Peyer's patch (tissue), 4 donors: ENCODE data around the gene SLC17A5. TPM values are rescaled to one million over a fixed set of nuclear protein-coding genes. Genes with fewer than 3 reads are reported as not detected.

Source experiments
- DNase-seq, 3 donors: peaks; one replicate each; pipeline ENCODE4 v3.0.0-alpha.2; 2017 to 2019
- H3K27ac ChIP-seq, 4 donors: fragments of 200-600 bp; sonication (generic); one replicate each; pipeline ENCODE4 v1.5.1; 2016 to 2019
- H3K27me3 ChIP-seq, 2 donors: fragments of 200-600 bp; sonication (generic); one replicate each; pipeline ENCODE4 v1.5.1; 2019
- H3K36me3 ChIP-seq, 3 donors: fragments of 200-600 bp; sonication (generic); one replicate each; pipeline ENCODE4 v1.5.1; 2016 to 2019
- H3K4me1 ChIP-seq, 4 donors: fragments of 200-600 bp; sonication (generic); one replicate each; pipeline ENCODE4 v1.5.1; 2016 to 2019
- H3K4me3 ChIP-seq, 4 donors: fragments of 200-600 bp; sonication (generic); 1 replicate in 3 of 4; 2 replicates in 1 of 4; pipeline ENCODE4 v1.5.1; 2016 to 2019; ENCODE audit warnings: mild to moderate bottlenecking in 1 of 4
- H3K9me3 ChIP-seq, 4 donors: fragments of 200-600 bp; sonication (generic); one replicate each; pipeline ENCODE4 v1.5.1; 2016 to 2019; ENCODE audit warnings: mild to moderate bottlenecking in 1 of 4
- POLR2A ChIP-seq, 2 donors: fragments of 450-650 bp; IDR thresholded peaks; one replicate each; pipeline ENCODE4 v1.5.1; 2017; ENCODE audit warnings: antibody characterized with exemption in 2 of 2, mild to moderate bottlenecking in 2 of 2, moderate library complexity in 2 of 2
- total RNA-seq, 4 donors: library from RNA; depleted of rRNA; stranded (reverse); fragments of >200 nt; gene quantifications; one replicate each; pipeline ENCODE4 v1.1.0, GENCODE V29; 2016
- TF ChIP-seq, protein P1 (sequence below), 6 experiments: fragments of 450-650 bp in 4 of 6; fragments of 200-600 bp in 2 of 6; sonication (generic) in 1 of 6; IDR thresholded peaks; one replicate each; pipeline ENCODE4 v1.5.1; 2017 to 2019; ENCODE audit warnings: antibody characterized with exemption in 6 of 6, mild to moderate bottlenecking in 3 of 6, moderate library complexity in 1 of 6

SLC17A5 gene, protein sequence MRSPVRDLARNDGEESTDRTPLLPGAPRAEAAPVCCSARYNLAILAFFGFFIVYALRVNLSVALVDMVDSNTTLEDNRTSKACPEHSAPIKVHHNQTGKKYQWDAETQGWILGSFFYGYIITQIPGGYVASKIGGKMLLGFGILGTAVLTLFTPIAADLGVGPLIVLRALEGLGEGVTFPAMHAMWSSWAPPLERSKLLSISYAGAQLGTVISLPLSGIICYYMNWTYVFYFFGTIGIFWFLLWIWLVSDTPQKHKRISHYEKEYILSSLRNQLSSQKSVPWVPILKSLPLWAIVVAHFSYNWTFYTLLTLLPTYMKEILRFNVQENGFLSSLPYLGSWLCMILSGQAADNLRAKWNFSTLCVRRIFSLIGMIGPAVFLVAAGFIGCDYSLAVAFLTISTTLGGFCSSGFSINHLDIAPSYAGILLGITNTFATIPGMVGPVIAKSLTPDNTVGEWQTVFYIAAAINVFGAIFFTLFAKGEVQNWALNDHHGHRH
- total RNA-seq: 10 to 100 TPM in 3 of 4 donors, 1 to 10 TPM in 1; 6.6 to 49.7 (median 26.3) TPM

DNA sequence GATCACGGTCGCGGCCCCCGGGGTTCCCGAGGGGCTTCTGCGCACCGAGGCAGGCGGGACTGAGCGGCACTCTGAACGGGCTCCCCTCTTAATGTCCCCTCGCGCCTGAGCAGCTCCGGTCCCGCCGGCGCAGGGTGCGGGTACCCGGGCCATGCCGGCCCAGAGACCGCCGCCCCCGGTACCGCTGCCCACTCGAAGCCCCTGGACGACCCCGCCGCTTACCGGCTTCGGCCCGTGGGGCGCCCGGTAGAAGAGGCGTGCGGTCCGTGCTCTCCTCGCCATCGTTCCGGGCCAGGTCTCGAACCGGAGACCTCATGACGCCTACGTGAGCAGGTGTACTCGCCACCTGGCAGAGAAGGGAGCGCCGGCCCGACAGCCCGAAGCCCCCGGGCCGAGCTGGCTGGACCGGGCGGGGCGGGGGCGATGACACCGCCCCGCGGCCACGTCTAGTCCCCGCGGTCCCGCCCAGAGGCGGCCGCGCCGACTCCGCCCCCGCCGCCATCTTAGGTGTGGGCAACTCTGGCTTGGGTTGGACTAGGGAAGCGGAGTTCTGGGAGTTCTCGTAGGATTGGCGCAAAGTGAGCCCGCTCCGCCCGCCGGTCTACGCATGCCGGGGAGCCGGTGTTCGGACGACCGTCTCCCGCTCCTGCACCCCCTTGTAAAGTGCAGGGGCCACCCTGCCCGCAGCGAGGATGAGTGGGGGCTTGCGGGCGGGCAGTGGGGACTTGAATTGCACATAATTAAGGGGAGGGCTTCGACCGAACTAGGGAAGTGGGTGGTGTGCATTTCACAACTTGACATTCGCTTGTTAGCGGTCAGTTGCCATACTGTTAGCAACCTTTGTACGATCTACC is at the start of gene SLC17A5:
SLC17A5 (minus strand) TSS at position 422 of the 854 bp plus-strand sequence; CDS start at position 316, 106 bp downstream.
- H3K9me3 ChIP-seq: peaks cover 0 to 5% (median 0%) of the 10 kb centered on the region in 4 donors
- H3K27ac ChIP-seq: peak within 1 kb of the TSS; percentile 95 to 99 (median 98)
- DNase-seq: peak; percentile 93 to 97 (median 97)
- TF ChIP-seq POLR2A (IDR thresholded peaks at IDR 0.05): peak; percentile 80 to 84
- TF ChIP-seq, protein P1, sequence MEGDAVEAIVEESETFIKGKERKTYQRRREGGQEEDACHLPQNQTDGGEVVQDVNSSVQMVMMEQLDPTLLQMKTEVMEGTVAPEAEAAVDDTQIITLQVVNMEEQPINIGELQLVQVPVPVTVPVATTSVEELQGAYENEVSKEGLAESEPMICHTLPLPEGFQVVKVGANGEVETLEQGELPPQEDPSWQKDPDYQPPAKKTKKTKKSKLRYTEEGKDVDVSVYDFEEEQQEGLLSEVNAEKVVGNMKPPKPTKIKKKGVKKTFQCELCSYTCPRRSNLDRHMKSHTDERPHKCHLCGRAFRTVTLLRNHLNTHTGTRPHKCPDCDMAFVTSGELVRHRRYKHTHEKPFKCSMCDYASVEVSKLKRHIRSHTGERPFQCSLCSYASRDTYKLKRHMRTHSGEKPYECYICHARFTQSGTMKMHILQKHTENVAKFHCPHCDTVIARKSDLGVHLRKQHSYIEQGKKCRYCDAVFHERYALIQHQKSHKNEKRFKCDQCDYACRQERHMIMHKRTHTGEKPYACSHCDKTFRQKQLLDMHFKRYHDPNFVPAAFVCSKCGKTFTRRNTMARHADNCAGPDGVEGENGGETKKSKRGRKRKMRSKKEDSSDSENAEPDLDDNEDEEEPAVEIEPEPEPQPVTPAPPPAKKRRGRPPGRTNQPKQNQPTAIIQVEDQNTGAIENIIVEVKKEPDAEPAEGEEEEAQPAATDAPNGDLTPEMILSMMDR (IDR thresholded peaks at IDR 0.05): no peak
- peaks cover 0 to 6% (median 0%) of the 10 kb centered on the region in 3 donors for H3K36me3 ChIP-seq
- peak within 1 kb of the TSS; percentile 83 to 99 (median 96) for H3K4me3 ChIP-seq
- H3K4me1 ChIP-seq: peaks cover 0 to 6% (median 2%) of the 10 kb centered on the region in 4 donors
- H3K27me3 ChIP-seq: no peaks in the 10 kb centered on the region

DNA sequence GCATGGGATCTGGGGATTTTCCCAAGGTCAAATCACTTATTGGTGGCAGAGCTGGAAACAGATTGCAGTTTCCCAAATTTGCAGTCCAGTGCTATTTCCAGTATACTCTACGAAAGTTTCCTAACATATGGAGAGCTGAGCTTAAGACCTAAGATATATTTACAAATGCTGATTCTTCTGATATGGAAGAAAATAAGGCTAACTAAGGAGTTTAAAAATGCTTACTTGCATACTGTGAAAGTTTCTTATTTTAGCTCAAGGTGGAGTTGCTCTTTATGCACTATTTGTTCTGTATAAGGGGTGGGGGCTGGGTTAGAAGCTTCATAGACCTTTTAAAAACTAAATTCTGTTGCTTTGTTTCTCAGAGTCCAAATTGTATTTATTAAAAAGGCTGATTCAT is 49.7 kb upstream of the SLC17A5 start:
- H3K4me1 ChIP-seq: no peaks in the 10 kb centered on the region
- peak overlapping the region in 1 of 4 donors; percentile 29 for H3K27ac ChIP-seq
- no peaks in the 10 kb centered on the region for H3K9me3 ChIP-seq
- DNase-seq: no peak
- H3K36me3 ChIP-seq: no peaks in the 10 kb centered on the region
- no peak overlapping the region for H3K4me3 ChIP-seq
- TF ChIP-seq POLR2A (IDR thresholded peaks at IDR 0.05): no peak
- TF ChIP-seq, protein P1 (IDR thresholded peaks at IDR 0.05): no peak
- no peaks in the 10 kb centered on the region for H3K27me3 ChIP-seq

DNA sequence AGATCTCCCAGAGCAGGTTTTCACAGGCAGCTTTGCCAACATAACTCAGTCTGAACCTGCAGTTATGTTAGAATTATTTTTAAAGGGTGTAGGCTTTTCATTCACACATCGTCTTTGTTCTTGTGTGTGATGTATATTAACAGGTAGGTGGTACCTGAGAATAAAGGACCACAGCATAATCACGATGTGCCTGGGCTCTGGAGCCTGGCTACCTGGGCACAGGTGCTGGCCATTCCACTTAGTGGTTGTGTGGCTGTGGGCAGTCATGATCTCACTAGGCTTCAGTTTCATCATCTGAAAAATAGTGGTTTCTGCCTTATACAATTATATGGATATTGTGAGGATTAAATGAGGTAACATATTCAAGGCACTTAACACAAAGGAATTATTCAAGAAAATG is 48.7 kb upstream of the SLC17A5 start:
- no peak for DNase-seq
- H3K9me3 ChIP-seq: no peaks in the 10 kb centered on the region

DNA sequence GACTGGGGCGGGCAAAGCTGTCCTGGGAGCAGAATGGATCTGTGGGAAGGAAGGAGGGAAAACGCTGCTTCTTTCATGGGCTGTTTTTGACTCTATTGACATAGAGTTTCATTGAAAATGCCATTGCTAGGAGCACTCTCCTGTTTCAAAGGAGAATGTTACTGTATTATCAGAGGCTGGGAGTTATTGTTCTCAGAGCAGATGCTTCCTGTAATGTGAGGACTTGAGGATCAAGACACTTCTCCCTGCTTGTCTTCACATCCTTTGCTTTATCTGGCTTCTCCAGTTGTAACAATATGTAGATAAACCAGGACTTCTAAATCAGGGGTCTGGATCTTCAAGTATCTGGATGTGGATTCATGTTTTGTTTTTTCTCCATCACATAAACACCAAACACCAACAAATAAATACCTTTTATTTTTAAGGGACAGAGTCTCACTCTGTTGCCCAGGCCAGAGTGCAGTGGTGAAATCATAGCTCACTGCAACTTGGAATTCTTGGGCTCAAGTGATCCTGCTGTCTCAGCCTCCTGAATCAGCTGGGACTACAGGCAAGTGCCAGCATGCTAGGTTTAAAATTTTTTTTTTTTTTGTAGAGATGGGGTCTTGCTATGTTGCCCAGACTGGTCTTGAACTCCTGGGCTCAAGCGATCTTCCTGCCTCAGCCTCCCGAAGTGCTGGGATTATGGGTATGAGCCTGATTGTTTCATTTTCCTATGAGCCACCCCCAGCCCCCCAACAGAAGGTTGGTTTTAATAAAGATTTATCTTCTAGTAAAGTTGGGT is 46.1 kb upstream of the SLC17A5 start:
- peaks cover 0 to 4% of the 10 kb centered on the region in 2 donors for H3K27me3 ChIP-seq
- H3K9me3 ChIP-seq: no peaks in the 10 kb centered on the region
- TF ChIP-seq POLR2A (IDR thresholded peaks at IDR 0.05): no peak
- TF ChIP-seq, protein P1 (IDR thresholded peaks at IDR 0.05): no peak
- no peak overlapping the region for H3K27ac ChIP-seq
- DNase-seq: no peak
- H3K36me3 ChIP-seq: no peaks in the 10 kb centered on the region
- peaks cover 0 to 5% (median 0%) of the 10 kb centered on the region in 4 donors for H3K4me1 ChIP-seq
- H3K4me3 ChIP-seq: no peak overlapping the region

More for the DNA sequence above, 48.7 kb upstream of the SLC17A5 start:
- TF ChIP-seq, protein P1 (IDR thresholded peaks at IDR 0.05): no peak
- no peak for TF ChIP-seq POLR2A (IDR thresholded peaks at IDR 0.05)
- Histone ChIP-seq H3K36me3 (no peaks in the 10 kb centered on the region), H3K4me1 (no peaks in the 10 kb centered on the region), H3K4me3 (no peak overlapping the region), H3K27me3 (no peaks in the 10 kb centered on the region), H3K27ac (no peak overlapping the region)
